Ammon's horn (tissue), 1 donor: ENCODE measurements around the gene GRHL3.

ENCODE experiments used
- DNase-seq: peaks from one replicate; pipeline ENCODE4 v3.0.0-alpha.2; 2016; ENCODE audit warnings: low spot score

GRHL3 gene

DNA sequence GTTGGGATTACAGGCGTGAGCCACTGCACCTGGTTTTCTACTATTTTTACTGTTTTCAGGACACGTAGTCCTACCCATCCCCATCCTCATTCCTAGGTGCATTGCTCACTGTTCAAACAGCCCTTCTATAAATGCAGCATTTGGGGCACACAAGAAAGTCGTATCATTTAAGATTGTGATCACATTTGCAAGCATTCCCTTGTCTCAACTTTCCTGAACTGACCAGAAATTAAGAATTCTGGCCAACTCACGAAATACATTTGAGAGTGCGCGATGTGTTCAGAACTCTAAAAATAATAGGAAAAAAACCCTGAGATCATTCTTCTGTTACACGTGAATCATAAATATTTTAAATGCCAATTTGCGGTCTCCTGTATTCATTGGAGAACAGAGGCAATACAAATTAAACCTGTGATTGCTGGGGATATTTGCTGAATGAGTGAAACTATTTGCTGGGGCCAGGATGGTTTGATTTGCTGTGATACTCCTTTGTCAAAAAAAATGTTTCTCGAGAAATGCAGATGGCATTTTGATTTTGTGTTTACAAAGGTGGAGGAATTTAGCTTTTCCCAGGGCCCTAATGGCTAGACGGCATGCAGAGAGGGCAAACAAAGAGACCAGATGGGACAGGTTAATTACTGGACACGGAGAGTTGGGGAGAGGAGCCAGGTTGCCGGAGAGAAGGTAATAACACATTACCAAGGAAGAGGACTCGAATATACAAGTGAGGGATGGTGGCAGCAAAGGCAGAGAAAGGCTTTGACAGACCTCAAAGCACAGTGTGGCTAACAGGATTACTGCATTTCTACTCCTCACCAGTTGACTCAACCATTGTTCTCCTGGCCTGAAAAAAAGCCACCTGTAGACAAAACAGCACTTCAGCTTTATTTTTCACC, 56.0 kb downstream of the GRHL3 start:
- no peak for DNase-seq

DNA sequence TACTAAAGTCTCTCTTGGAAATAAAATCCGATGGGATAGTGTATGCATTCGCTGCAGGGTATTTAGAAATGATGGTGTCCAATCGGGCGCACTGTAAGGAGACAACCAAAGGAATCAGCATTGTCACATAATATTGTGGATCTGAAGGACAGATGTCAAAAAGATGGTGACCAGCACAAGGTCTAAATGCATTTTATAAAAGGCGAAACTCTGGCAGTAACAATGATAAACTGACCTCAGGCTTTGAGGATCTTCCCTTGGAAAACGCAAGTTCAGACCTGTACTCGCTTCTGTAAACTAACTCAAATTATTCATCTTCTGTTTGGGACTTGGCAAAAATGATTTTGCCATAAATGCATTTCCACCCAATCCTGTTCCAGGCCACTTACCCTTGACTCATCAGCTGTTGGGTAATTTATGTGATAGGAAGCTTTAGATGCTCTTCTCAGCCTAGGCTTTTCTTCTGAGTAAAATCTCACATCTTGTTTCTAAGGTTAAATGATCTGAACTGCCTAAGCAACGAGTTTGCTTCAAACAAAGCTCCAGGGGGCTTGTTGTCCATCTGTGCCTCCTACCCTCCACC, 60.7 kb downstream of the GRHL3 start:
- DNase-seq = no peak

DNA sequence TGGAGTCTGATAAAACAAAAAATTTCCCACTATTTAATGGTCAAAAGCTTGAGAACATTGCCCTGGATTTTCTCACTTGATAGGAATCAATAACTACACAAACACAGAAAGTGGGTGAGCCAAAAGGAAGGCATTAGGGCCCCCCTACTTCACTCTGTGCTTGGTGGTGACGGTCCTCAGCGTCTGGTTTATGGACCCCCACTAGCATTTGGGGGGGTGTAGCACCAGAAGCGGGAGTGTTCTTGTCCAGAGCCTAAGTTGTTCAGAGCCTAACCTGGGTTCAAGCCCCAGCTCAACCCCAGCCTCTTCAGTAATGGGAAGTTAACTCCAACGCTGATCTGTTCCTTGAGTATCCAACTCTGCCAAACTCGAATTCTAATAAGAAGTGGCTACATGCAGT, 61.4 kb downstream of the GRHL3 start:
- DNase-seq = no peak

DNA sequence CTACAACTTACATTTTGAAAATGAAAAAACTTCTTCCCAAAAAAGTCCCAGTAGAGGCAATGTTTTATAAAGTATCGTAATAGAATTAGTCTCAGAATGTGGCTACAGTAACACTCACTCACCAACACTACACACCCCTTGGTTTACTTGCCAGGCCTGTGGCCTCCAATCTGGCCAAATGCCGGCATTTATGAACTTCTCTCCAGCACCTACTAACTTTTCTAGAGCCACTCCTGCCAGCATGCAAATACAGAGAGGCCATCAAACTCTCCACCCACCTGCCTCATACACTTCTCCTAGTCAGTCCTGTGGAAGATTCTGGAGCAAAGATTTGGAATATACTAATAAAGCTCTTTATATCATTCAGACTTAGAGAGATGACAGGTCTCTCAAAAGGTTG, 62.1 kb downstream of the GRHL3 start:
- no peak for DNase-seq

DNA sequence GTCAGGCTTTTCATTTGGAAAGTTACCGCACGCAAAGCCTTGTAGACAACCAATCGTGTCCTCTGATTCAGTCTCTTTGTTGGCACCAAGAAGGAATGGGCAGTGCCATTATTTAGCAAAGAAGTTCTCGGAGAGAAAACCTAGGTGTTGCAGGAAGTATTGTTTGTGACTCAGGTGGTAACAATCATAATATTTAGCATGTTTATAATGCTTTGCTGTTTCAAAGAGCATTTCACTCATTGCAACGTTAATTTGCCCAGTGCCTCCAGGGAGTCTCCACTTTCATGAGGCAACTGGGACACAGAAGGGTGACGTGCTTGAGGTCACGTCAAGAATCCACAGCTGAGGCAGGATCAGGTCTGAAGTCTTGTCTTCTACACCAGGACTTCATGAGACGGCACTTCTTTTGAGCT, 63.0 kb downstream of the GRHL3 start:
- DNase-seq = no peak

DNA sequence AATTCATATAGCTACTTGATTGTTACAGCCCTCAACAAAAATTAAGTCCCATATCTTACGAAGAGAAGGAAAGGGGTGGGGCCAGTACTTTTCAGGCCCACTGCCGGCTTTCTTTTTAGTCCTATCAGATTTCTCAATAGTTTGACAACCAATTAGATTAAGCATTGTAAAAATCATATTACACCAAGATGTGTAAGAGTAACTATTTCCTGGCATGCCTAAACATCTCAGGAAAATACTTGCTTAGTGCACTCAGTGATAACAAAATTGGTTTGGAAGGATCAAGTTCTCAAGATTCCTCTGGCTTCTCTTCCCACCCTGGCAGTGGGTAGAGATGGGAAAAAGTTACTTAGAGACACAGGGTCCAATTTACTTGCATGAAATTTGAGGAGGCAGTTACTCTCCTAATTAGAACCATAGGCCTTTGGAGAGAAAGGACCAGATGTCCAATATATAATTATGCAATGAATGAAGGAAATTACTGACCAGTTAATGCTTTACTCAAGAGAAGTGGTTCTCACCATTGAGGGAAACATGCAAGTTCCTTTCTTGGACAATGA, 64.3 kb downstream of the GRHL3 start:
- no peak for DNase-seq

DNA sequence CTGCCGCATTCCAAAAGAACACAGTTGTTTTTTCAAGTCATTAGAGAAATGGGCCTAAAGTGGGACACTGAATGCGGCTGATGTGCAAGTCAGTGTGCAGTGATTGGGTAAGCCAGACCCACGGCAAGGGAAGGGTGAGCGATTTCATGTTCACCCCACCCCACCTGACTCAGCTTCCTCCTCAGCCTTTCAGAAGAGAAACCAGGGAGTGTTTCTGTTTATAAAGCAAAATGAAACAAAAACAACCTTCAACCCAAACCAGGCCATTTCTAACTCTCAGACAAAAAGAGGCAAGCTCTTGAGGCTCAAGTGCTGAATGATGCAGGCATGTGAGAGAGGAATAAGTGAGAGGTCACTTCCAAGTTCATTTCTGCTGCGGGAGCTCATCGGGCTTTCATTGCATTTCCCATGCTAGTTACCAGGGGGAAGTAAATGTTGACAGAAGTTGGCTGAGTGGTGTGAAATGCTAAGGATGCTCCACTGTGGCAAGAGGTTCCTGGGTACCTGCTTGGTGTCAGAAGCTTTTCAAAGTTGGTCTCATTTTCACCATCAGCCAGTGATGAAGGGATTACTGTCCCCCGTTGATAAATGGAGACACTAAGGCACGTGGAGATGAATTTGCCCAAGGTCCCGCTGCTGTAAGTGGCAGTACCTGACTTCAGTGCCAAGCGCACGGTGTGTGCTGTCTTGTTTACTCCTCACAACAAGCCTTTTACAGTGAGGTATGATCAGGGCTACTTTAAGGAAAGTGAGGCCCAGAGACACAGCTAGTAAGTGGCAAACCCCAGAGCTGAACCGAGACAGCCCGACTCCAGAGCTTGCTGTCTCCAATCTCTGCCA, 65.3 kb downstream of the GRHL3 start:
- no peak for DNase-seq

DNA sequence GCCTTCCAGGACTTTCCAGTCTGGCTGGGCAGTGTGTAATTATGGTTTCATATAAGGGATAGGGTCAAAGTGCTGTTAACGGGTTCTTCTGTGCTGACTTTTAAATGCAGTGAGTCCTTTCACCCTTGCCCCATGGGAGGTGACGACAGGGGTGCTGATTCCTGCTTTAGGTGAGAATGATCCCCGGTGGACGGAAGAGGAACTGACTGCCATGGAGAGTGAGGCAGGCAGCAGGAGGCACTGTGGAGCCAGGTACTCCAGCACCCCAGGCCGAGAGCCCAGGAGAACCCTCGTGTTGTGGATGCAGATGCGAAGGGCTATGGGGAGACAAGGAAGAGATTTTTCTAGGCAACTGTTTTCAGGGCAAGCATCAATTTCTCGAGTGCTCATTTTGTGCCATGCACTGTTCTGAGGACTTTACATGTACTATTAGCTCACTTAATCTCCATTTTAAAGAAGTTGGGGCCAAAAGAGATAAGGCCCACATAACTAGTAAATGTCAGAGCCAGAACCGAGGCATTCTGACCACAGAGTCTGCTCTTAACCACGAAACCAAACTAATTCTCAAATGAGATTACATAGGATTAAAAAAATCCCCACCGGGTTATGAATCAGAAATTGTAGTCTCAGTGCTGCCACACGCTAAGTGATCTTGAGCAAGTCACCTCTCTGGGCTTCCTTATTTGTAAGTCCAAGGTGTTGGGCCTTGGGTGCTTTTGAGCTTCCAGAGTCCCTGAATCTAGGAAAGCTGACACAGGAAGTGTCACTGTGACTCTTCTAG, 66.2 kb downstream of the GRHL3 start:
- no peak for DNase-seq

DNA sequence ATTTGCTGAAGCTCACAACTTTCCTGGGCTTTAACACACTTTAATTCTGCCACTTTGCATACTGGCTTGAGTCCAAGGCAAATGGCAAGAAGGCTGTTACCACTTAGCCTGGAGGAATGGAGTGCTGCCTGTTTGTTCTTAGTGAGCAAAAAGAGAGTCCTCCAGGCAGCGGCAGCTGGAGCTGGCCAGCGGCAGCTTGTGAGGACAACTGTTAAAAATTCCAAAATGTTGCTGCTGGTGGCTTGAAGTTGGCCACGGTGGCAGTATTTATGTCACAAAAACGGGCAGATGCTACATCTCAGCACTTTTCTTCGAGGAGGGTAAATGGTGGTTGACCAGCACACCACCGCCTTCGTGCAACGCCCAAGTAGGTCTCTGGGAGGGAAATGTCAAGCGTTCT, 67.1 kb downstream of the GRHL3 start:
- no peak for DNase-seq

DNA sequence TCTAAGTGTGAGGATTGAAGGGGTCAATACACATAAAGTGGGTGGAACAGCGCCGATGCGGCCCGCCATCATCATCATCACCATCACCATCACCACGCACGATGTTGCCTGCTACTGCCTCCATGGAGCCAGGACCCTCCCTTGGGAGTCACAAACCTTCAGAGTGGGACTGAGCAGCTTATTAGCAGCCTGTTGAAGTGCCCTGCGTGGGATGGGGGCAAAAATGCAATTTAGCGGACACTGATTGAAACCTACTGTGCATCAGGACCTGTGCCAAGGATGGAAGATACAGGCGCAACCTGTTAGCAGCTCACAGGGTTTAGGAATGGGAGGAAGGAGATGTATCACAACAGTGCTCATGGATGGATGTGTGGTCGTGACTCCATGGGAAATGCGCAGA, 67.8 kb downstream of the GRHL3 start:
- no peak for DNase-seq

DNA sequence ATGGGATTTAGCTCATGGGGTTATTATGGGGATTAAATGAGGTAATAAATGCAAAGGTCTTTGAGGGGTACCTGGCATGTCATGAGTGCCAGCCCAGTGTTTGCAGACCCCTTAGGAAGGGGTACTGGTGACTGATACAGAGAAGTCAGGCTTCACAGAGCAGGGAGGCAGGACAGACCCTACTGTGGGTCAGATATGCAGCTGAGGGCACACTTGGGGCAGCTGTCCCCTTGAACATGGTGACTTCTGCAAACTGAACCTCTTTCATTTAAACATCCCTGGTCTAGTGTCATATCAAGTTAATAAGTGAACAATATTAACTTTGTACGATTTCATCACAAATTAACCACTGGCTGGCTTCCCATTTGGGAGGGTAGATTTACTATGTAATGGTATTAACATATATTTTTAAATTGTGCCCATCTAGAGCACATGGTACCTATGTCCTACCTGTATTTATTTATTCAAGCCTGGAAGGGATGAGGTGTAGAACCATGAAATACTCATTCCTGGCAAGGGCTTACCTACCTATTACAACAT, 68.5 kb downstream of the GRHL3 start:
- DNase-seq = no peak

DNA sequence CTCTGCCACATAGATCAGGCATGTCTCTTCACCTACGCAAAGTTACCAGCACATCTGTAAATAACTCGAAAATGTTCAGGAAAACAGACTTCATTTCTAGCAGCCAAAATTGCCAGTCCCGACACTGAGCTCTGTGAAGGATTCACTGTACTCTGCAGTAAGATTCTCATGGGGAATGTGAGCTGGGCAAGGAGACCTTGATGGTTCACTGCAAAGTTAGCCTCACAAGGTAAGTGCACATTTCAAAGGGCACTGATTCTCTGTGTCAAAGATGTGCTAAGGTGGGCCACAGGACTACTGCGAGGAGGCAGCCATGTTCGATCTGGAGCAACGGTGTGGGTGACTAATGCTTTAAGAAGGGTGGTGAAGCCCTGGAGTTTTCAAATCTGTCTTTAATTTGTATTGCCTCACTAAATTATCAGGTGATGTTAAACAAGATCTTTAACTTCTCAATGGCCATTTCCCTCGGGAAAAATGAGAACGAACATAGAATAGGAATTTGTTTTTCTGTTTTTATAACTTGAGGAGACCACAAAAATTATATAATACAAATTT, 69.3 kb downstream of the GRHL3 start:
- DNase-seq = no peak

DNA sequence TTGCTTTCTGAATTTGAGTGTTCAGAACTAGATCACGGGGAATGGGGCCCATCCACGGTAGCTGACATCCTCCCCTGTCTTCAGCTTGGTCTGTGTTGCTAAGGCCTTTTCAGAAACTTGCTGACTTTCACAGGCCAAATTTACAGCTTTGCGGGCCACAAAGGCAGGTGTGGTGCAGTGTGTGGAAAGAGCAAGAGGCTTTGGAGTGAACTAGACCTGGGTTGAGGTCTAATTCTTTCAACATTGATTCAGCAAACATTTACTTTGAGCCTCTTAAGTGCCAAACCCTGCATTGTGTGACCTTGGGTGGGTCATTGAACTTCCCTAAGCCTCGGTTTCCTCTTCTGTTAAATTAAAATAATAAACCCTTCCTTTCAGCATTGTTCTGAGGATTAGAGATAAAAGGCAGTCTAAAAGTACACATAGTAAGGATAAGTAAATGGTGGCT, 70.1 kb downstream of the GRHL3 start:
- no peak for DNase-seq

DNA sequence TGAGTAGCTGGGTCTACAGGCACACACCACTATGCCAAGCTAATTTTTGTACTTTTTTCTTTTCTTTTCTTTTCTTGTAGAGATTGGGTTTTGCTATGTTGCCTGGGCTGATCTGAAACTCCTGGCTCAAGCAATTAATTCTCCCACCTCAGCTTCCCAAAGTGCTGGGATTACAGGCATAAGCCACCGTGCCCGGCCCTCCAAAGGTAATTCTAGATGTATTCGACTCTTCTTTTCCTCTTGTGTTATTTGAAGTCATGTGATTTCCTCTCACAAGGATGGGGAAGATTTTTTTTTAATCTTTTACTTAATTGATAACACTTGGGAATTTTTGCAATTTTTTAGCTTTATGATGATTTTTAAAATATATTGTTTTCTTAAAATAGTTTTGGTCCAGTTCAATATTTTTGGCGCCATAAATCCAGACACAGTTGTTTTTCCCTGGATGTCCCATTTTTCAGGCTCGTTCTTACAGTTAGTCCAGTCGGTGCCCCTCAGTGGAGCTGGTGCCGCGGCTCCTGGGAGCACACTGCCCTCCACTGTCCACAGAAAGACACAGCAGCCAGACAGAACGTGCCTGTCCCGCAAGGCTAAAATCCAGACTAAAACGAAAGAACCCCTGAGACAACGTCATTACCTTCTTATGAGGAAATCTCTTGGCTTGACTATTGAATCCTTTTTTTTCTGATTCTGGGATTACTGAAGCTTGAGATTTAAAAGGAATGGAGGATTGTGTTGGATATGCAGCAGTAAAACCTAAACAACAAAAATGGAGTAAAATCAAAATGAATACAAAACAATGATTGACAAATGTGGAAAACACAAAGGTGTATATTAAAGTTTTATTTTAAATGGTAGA, 72.0 kb downstream of the GRHL3 start:
- DNase-seq = peak; percentile 93

DNA sequence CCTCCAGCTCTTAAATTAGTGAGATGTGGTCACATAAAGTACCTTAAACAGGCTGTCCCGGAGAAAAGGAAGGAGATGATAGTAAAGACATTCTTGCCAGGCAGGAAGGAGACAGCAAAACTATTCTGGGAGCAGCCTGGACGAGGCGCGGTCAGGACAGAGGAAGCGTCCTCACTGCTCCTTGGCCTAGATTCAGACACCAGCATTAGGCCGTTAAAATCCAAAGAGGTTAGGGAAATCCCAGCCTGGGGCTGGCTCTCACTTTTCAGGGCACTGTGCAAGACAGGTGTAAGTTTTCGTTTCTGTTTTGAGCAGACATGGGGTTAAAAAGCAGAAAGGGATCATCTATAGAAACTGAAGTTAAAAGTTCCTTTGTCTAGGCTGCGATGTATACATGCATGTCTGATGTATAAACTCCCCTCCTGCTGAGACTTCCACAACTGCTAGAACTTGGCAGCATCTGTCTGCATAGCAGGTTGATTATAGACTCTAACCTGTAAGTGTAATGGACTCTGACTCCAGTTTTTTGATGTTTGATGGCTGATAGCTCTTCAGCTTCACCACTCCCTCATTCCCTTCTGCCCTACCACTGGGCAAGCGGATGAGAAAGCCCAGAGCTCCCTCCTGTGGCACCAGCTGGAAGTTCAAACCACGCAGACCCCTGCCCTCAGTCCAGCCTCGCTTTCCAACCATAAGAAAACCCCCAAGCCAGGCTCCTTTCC, 72.9 kb downstream of the GRHL3 start:
- peak; percentile 77 for DNase-seq

DNA sequence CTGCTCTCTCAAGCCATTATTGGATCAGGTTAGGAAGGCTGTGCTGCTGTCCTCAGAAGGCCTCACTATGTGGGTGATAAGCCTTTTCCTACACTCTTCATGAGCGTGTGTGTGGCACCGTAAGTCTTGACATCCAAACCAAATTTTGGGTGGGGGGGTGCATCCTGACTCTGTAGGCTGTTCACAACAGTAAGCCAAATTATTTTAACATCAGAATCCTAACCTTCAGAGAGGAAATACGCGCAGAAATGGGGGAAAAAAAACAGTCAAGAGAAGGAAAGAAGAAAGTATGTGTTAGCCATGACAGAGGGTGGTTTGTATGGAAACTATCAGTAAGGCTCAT, 73.4 kb downstream of the GRHL3 start:
- no peak for DNase-seq

DNA sequence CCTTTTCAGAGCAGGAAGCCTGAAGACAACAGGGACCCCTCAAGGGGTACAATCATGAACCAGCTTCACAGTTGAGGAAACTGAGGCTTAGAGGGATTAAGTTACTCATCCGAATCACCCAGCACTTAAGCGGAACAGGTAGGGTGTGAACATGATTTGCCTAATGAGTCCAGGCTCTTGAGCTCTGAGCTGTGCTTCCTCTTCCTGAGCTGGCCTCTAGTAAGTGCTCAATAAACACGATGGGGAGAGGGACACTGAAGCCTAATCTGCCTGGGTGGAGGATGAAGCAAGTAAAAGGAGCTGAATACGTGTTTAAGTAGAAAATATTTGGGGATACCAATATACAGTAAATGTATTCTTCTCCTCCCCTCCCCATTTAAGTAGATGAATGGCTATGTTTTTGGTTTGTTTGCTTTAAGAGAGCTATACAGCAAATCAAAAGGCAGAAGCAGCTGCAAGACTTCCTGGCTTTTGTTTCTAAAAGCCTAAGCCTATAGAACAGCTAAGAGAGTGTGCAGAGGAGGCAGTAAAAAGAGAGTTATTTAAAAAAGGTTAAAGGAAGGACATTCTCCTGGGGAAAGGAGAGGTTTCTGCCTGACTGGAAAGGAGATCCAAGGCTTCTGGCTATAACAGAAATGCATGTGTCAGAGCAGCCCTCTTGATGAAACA, 74.0 kb downstream of the GRHL3 start:
- DNase-seq = no peak

DNA sequence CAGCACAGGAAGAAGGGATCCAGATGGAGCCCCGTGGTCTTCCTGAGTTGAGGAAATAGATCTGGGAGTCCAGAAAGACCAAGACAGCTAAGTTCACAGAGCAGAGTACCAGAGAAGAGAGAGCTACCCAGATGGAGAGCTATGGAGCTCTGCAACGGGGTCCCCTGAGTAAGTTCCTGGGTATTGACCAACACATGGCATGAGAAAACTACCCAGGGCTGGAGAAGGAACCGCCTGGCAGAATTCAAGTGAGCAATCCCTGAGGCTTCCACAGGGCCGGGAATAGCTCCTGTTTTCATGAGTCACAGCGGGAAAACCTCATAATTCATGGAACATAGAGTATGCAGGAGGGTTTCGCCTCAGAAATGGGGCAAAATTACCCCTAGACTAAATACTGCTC, 74.7 kb downstream of the GRHL3 start:
- no peak for DNase-seq

DNA sequence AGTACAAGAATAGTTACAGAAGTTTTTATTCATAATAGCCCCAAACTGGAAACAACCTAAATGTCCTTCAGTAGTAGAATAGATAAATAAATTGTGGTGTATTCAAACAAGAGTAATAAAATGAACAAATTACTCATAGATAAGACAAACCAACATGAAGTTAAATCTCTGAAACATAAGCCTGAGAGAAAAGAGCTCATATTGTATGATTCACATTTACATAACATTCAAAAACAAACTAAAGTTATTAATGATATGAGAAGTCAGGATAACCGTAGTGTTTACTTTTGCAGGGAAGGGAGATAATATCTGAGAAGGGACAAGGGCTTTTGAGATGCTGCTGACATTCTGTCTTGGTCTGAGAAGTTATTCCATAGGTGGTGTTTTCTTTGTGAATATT, 80.9 kb downstream of the GRHL3 start:
- no peak for DNase-seq
